Renal cortex interstitium (tissue), 11 donors: ENCODE measurements around the gene BEND3. TPM values are rescaled to one million over a fixed set of nuclear protein-coding genes. Genes with fewer than 3 reads are reported as not detected.
"Not testable (repeated sequence)": the region's sequence is repeated elsewhere in the genome, so short reads cannot be mapped to it uniquely, and the experiment has no call there.

Experiments used
- DNase-seq, 11 donors: peaks; one replicate each; pipeline ENCODE4 v3.0.0-alpha.2; 2013; ENCODE audit warnings: low read depth in 9 of 11, low spot score in 4 of 11; ENCODE audit errors: extremely low read depth in 1 of 11
- polyA plus RNA-seq, 3 donors: library from polyadenylated mRNA; unstranded; fragments of 120-200 nt; gene quantifications; one replicate each; pipeline ENCODE4 v1.2.1, GENCODE V29; 2013; ENCODE audit not compliant: insufficient read length in 3 of 3

The BEND3 gene
- polyA plus RNA-seq, 3 donors, result 8.8 to 10.8 (median 10.2) TPM

DNA sequence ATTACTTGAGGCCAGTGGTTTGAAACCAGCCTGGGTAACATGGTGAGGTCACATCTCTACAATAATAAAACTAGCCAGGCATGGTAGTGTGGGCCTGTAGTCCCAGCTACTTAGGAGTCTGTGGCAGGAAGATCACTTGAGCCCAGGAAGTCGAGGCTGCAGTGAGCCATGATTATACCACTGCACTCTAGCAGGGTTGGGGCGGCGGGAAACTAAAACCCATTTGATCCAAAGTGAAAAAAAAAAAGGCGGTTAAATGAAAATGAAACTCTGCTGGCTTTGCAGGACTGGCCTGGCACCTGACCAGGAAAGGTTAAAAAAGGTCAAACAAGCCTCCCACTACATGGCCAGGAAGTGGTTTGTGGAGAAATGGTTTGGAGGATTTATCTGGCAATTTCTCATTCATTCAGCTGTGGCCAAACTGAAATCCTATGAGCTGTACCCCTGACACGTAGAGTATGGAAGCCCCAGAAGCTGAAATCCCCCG is 50.7 kb downstream of the BEND3 start:
- DNase-seq, result peak in 4 of 11 donors; percentile 5 to 27 (median 18)

- no peak for DNase-seq
Observed at GRCh38 chr6:107062691-107063090, 52.6 kb downstream of the BEND3 start.

GRCh38 chr6:107061125-107062020 is 53.9 kb downstream of the BEND3 start:
- no peak for DNase-seq

DNA sequence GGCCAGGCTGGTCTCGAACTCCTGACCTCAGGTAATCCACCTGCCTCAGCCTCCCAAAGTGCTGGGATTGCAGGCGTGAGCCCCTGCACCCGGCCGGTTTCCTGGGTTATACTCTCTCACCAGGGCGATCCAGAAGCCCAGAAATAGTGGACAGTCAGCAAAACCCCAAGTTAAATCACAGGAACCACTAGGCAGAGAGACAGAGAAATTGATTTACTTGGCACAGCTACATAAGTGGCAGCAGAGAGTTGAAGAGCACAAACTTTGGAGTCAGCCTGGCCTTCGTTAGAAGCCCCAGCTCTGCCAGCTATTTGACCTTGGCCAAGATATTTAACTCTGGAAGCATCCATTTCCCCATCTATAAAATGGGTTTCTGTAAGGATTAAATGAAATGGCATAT is 54.6 kb downstream of the BEND3 start:
- no peak for DNase-seq

GRCh38 chr6:107059606-107060005 is 55.7 kb downstream of the BEND3 start:
- DNase-seq, result no peak

- DNase-seq, result no peak
Observed at GRCh38 chr6:107057679-107058078, 57.6 kb downstream of the BEND3 start.

GRCh38 chr6:107056796-107057195 is 58.5 kb downstream of the BEND3 start:
- DNase-seq, result no peak

- no peak for DNase-seq
Observed at GRCh38 chr6:107047807-107048206, 67.5 kb downstream of the BEND3 start.

DNA sequence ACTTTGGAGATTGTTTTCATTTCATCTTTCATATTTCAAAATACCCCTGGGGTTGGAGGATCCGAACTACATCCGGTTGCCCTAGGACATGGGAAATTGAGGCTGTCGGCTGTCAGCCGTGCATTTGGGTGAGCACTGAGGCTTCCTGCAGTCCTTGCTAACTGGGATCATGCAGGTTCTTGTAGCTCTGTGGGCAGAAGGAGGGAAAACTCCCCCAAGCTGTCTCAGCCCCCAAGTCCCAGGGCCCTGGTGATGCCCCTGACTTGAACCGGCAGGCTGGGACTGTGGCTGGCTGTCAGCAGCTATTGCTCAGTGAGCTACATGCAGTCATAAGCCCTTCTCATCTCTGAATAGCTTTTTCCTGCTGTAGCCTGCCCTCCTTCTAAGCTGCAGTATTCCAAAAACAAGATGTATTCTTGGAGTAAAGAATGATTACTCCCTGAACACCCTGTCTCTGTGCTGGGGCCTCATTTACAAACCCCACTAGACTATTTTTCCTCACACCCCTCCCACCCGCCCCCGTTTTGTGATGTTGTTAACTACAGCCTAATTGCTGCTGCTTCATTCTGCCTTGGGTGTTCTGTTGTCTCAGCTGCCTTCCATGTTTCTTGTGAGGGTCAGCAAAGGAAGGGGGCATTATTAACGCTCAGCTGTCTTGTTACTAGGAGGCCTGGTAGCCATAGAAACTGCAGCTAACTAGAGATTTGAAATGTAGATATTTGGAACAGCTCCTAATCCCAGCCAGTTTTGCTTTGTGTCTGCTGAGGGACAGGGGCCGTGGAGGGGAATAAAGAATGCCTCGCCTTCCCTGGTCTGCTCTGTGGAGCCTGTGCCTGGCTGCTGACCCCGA is 69.3 kb downstream of the BEND3 start:
- DNase-seq, result peak in 10 of 11 donors; percentile 25 to 78 (median 56)

DNA sequence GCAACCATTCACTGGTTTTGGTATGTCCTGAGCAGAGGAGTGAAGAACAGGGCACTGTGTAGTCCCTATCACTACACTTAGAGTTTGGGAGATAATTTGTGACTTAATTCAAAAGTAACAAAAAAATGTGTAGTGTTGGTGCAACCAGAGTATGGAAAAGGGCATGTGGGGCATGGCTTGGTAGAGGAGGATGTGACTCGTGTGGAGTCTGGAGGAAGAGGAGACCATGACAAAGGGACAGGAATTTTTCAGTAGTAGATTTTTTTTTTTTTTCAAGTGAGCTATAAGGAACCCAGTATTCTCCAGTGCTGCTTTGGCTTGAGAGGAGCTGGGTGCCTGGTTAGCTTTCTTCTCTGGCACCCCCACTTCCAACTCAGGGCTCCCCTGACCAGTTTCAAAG is 82.2 kb downstream of the BEND3 start:
- DNase-seq, result no peak

DNA sequence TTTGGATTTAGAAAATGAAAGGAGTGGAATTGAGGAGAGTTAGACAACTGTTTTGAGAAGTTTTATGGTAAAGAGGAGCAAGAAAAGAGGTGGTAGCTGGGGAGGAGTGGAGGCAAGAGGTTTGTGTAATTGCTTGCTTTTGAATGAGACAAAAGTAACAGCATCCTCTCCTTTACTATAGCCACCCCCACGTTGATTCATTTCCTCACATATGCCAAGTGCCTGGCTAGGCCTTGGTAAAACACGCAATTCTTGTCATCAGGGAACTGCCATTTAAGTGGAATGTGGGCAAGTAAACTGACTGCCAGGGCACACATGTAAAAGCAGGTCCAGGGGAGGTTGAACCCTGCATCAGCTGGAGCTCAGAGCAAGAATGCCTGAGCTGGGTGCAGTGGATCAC is 83.3 kb downstream of the BEND3 start:
- no peak for DNase-seq

DNA sequence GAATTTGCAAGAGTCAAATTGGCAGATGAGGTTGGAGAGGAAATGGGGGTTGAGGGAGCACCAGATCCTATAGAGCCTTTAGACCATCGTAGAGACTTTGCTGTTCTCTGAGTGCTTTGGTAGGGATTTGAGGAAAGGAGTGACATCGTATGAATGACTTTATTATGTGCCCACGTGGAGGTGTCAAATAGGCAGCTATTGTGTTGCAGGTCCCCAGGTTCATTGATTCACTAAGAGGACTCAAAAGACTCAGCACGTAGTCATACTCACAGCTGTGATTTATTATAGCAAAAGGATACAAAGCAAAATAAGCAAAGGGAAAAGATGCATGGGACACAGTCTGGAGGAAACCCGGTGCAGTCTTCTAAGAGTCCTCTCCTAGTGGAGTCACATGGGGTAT is 85.2 kb downstream of the BEND3 start:
- no peak for DNase-seq

GRCh38 chr6:107026965-107027364 is 88.3 kb downstream of the BEND3 start:
- DNase-seq, result no peak

GRCh38 chr6:107021446-107022185 is 93.7 kb downstream of the BEND3 start:
- no peak for DNase-seq

DNA sequence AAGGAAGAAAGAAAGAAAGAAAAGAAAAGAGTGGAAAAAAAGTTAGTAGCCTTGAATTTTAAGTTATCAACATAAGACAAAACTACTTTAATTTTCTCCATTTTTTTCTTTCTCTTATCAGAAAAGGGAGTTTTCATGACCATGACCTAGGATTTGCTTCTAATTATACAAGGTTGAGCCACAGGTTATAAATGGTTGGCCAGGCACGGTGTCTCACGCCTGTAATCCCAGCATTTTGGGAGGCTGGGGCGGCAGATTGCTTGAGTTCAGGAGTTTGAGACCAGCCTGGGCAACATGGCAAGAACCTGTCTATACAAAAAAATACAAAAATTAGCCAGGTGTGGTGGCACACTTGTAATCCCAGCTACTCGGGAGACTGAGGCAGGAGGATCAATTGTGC is 95.1 kb downstream of the BEND3 start:
- DNase-seq, result no peak

DNA sequence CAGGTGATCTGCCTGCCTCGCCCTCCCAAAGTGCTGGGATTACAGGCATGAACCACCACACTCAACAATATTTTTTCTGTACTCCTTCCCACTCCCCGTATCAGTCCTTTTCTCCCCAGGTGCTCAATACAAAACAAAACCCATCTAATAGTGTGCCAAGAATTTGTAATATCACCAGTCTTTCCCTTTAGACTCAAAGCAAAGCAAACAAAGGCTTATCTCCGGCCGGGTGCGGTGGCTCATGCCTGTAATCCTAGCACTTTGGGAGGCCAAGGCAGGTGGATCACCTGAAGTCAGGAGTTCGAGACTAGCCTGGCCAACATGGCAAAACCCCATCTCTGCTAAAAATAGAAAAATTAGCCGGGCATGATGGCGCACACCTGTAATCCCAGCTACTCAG is 95.7 kb downstream of the BEND3 start:
- DNase-seq, result not testable (repeated sequence)

DNA sequence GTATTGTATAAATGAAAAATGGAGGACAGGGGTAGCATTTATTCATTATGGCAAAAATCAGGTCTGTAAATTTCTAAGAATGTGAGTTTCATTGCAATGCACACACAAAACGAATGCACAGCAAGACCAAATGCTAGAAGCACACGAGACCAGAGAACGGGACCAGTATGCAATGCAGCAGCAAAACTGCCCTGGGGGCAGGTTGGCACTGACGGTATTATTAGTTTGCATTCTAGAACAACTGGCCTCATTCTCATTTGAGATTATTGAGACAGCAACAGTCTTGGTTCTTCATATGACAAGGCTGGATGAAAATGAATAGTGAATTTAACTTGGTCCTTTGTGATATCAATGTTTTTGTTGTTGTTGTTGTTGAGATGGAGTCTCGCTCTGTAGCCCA is 96.3 kb downstream of the BEND3 start:
- DNase-seq, result no peak
